ENCODE data around the gene ME3. TPM values are rescaled to one million over a fixed set of nuclear protein-coding genes. Genes with fewer than 3 reads are reported as not detected.
"Not testable (repeated sequence)": the region's sequence is repeated elsewhere in the genome, so short reads cannot be mapped to it uniquely, and the experiment has no call there.

The ME3 gene
- total RNA-seq, 1 donor = 19.9 TPM

DNA sequence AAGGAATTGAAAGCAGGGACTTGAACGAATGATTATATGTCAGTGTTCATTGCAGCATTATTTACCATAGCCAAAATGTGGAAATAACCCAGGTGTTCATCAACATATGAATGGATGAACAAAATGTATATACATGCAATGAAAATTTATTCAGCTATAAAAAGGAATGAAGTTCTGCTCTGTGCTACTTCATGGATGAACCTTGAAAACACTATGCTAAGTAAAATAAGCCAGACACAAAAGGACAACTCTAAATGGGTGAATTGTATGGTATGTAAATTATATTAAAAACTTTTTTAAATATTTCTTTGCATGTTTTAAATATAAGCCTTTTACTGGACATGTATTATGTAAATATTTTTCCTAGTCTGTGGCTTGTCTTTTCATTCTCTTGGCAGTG lies 107.0 kb downstream of the ME3 start:
- no peak overlapping the region for H3K4me3 ChIP-seq (ENCODE audit: low read depth, low read length)
- no peak for DNase-seq (ENCODE audit: low read depth)
- TF ChIP-seq, protein P1, sequence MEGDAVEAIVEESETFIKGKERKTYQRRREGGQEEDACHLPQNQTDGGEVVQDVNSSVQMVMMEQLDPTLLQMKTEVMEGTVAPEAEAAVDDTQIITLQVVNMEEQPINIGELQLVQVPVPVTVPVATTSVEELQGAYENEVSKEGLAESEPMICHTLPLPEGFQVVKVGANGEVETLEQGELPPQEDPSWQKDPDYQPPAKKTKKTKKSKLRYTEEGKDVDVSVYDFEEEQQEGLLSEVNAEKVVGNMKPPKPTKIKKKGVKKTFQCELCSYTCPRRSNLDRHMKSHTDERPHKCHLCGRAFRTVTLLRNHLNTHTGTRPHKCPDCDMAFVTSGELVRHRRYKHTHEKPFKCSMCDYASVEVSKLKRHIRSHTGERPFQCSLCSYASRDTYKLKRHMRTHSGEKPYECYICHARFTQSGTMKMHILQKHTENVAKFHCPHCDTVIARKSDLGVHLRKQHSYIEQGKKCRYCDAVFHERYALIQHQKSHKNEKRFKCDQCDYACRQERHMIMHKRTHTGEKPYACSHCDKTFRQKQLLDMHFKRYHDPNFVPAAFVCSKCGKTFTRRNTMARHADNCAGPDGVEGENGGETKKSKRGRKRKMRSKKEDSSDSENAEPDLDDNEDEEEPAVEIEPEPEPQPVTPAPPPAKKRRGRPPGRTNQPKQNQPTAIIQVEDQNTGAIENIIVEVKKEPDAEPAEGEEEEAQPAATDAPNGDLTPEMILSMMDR (IDR thresholded peaks at IDR 0.05; ENCODE audit: insufficient read depth, low read depth, low read length) = no peak

DNA sequence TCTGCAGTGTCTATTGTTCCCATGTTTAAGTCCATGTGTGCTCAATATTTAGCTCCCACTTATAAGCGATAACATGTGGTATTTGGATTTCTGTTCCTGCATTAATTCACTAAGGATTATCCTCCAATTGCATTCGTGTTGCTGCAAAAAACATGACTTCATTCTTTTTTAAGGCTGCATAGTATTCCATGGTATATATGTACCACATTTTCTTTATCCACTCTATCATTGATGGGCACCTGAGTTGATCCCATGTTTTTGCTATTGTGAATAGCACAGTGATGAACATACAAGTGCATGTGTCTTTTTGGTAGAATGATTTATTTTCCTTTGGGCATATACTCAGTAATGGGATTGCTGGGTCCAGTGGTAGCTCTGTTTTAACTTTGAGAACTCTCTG lies 109.6 kb downstream of the ME3 start:
- H3K4me3 ChIP-seq (ENCODE audit: low read depth, low read length); DNase-seq (ENCODE audit: low read depth): not testable (repeated sequence)

DNA sequence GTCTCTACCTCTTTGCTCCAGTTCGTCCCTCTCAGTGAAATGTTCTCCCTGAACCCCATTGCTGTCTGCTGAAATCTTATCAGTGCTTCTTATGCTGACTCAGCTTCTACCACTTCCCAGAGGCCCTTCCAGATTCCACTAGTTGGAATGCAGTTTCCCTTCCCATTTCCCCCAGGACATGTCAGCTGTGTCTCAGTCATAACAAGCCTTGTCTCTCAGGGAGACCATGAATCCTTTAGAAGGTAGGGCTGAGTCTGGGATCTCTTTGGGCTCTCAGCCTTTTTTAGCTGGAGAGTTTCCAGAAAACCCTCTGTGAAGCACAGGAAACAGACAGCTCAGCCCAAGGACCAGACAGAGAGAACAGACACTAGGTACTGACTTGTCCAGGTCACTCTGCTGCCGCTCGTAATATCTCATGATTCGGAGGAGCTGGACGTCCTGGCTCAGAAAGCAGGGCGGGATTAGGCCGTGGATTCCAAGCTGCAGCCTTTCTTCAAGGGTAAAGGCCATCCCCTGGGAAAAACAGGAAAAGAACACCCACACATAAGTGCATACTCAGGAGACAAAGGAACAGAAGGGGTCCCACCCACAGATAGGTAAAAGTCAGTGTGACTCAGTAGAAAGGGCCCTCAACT lies 113.0 kb downstream of the ME3 start:
- TF ChIP-seq, protein P1 (IDR thresholded peaks at IDR 0.05; ENCODE audit: insufficient read depth, low read depth, low read length) = no peak
- peak; percentile 82 for DNase-seq (ENCODE audit: low read depth)
- H3K4me3 ChIP-seq (ENCODE audit: low read depth, low read length) = no peak overlapping the region

DNA sequence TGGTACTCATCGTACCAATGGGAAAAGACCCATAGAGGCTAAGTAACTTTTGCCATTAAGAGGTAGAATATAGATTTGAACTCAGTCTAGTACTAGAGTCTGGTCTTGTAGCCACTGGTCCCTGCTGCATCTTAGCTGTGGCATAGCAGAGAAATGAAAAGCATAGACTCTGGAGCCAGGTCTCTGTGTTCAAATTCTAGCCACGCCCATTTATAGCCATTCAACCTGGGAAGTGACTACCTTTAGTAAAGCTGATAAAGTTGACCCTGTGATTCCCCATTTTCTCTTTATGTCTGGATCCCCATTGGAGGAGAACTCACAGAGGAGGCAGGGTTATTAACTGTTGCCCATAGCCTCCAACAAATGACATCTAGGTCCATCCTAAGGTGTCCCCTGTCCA lies 113.6 kb downstream of the ME3 start:
- TF ChIP-seq, protein P1 (IDR thresholded peaks at IDR 0.05; ENCODE audit: insufficient read depth, low read depth, low read length) = no peak
- DNase-seq (ENCODE audit: low read depth) = no peak
- no peak overlapping the region for H3K4me3 ChIP-seq (ENCODE audit: low read depth, low read length)

DNA sequence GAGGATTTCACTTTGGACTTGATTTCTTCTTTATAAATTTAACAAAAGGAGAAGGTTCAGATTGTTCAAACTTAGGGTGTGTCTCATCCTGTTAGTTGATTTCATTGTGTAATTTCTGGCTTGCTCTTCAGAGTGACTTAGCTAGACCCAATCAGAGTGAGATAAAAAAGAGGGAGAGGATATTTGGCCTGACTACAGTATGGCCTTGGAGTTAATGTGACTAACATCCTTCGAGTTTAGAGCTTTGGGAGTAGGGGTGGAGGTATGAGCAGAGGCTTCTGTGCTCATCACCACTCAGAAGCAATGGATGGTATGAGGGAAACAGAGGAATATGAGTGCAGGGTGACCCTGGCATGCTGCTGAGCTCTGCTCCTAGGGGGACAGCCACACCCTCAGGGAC lies 114.2 kb downstream of the ME3 start:
- H3K4me3 ChIP-seq (ENCODE audit: low read depth, low read length) = no peak overlapping the region
- TF ChIP-seq, protein P1 (IDR thresholded peaks at IDR 0.05; ENCODE audit: insufficient read depth, low read depth, low read length) = no peak
- no peak for DNase-seq (ENCODE audit: low read depth)

DNA sequence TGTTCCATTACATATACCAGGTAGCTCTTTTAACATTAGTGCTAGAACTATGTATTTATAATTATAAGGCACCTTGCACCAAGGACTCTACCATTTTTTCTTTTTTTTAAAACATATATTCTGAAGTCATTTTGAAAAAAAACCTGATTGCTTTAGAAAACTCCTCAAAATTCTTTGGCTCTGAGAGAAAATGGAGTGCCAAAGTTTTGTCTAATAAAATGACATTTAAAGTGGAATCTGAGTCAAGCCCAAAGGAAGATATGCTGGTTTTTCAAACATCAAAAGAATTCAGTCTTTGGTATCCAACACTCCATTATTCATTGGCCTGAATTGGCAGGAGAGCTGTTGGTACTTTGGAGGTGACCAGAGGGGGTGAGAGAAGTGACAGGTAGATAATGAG lies 116.5 kb downstream of the ME3 start:
- H3K4me3 ChIP-seq (ENCODE audit: low read depth, low read length) = no peak overlapping the region
- TF ChIP-seq, protein P1 (IDR thresholded peaks at IDR 0.05; ENCODE audit: insufficient read depth, low read depth, low read length) = no peak
- DNase-seq (ENCODE audit: low read depth) = no peak

DNA sequence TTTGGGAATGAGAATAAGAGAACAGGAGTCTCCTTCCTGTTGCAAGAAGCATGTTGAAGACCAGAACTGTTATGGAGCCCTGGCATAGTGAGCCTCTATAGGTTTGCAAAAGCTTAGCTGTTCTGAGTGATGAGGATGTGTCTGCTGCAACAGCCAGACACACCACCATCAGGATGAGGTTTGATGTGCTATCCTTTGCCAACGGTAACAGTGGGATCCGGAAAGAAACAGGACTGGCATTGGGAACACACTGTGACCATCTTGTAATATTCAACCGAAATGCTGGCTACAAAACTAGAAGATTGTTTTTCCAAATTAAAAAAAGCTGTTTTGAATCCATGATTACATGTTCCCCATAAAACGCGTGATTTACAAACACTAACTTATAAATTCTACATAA lies 117.0 kb downstream of the ME3 start:
- no peak overlapping the region for H3K4me3 ChIP-seq (ENCODE audit: low read depth, low read length)
- no peak for DNase-seq (ENCODE audit: low read depth)
- TF ChIP-seq, protein P1 (IDR thresholded peaks at IDR 0.05; ENCODE audit: insufficient read depth, low read depth, low read length) = no peak
